ENCODE measurements around the gene HTR3E.

The HTR3E gene

DNA sequence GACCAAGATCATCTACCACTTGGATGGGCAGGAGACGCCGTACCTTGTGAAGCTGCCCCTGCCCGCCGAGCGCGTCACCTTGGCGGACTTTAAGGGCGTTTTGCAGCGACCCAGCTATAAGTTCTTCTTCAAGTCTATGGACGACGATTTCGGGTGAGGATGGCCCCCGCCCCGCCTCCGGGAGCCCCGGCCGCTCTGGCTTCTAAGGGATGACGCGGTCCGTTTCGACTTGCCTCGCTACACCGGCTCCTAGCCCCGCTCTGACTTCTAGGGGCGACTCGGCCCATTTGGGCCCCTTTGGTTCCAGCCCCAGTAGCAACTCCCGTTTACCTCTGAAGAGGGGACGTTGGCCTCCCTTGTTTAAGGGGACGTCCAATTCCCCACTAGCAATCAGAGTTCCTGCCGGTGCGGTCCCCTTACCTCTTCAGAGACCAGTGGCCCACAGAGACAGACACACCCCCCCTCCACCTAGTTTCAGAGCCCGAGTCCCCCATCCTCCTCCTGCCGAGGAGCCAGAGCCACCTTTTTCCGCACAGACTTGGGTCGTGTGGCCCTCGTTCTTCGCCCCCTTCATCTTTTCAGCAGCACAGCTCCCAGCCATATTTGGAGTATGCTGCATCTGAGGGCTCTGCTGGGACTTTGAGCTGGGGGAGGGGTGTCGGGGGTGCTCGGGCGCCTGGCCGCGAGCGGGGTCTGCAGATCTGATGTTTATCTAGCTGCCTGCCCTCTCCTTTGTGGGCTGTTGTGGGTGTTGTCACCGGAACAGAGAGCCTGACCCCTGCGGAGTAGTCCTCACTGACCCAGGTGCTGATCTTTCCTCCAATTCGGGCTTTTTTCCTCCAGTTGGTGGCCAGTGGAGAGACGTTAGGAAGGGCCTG, 59.0 kb downstream of the HTR3E start:
- no peak for DNase-seq (ENCODE audit: low read depth in 2 of 2, low spot score in 1 of 2)

DNA sequence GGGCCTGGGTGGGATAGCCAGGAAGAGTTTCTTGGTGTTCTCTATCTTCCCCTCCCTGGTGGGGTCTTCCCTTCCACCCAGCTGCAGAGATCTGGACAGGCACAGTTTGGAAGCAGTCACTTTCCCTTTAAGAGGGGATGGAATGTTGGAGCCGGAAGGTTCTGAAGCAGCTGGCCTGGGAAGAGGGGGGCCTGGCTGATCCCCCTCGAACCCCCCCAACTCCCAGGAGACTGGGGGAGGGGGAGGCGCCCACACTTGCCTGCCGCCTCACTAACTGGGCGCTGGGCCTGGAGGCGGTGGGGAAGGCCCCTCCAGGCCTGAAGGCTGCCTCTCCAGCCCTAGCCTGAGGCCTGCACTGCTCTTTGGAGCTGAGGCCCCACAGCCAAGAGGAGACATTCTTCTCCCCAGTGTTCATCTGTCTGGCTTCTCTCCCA, 59.7 kb downstream of the HTR3E start:
- no peak for DNase-seq (ENCODE audit: low read depth in 2 of 2, low spot score in 1 of 2)
